Measurements from ENCODE around the gene PRTFDC1.

The PRTFDC1 gene

GRCh38 chr10:24872790-24873182 lies 79.6 kb downstream of the PRTFDC1 start:
- DNase-seq (ENCODE audit: insufficient read length, low spot score) (no peak), FAIRE-seq (no peak)
- TF ChIP-seq POLR2AphosphoS5 (IDR thresholded peaks at IDR 0.05; ENCODE audit: low read depth, low read length) (no peak), TAF1 (IDR thresholded peaks at IDR 0.05; ENCODE audit: low read depth, low read length) (no peak), SPI1 (IDR thresholded peaks at IDR 0.05; ENCODE audit: low read depth, low read length) (no peak), POU2F2 (IDR thresholded peaks at IDR 0.05; ENCODE audit: low read depth, low read length) (no peak), POLR2A (IDR thresholded peaks at IDR 0.05; ENCODE audit: low read depth, low read length) (no peak), PAX5 (IDR thresholded peaks at IDR 0.05; ENCODE audit: insufficient read depth, low read length, severe bottlenecking) (no peak)

- DNase-seq (ENCODE audit: insufficient read length, low spot score) (no peak), FAIRE-seq (no peak)
- TF ChIP-seq PAX5 (IDR thresholded peaks at IDR 0.05; ENCODE audit: insufficient read depth, low read length, severe bottlenecking): no peak
- TF ChIP-seq SPI1 (IDR thresholded peaks at IDR 0.05; ENCODE audit: low read depth, low read length): no peak
- TF ChIP-seq POLR2AphosphoS5 (IDR thresholded peaks at IDR 0.05; ENCODE audit: low read depth, low read length): no peak
- TF ChIP-seq TAF1 (IDR thresholded peaks at IDR 0.05; ENCODE audit: low read depth, low read length): no peak
- no peak for TF ChIP-seq POU2F2 (IDR thresholded peaks at IDR 0.05; ENCODE audit: low read depth, low read length)
- TF ChIP-seq POLR2A (IDR thresholded peaks at IDR 0.05; ENCODE audit: low read depth, low read length): no peak
Measured at GRCh38 chr10:24872049-24872789, 80.2 kb downstream of the PRTFDC1 start.

GRCh38 chr10:24871011-24871935 lies 81.1 kb downstream of the PRTFDC1 start:
- DNase-seq (ENCODE audit: insufficient read length, low spot score) (no peak), FAIRE-seq (no peak)
- TF ChIP-seq POLR2AphosphoS5 (IDR thresholded peaks at IDR 0.05; ENCODE audit: low read depth, low read length) (no peak), SPI1 (IDR thresholded peaks at IDR 0.05; ENCODE audit: low read depth, low read length) (no peak), POLR2A (IDR thresholded peaks at IDR 0.05; ENCODE audit: low read depth, low read length) (no peak), TAF1 (IDR thresholded peaks at IDR 0.05; ENCODE audit: low read depth, low read length) (no peak), PAX5 (IDR thresholded peaks at IDR 0.05; ENCODE audit: insufficient read depth, low read length, severe bottlenecking) (no peak), POU2F2 (IDR thresholded peaks at IDR 0.05; ENCODE audit: low read depth, low read length) (no peak)

- no peak for DNase-seq (ENCODE audit: insufficient read length, low spot score)
- FAIRE-seq: no peak
- TF ChIP-seq PAX5 (IDR thresholded peaks at IDR 0.05; ENCODE audit: insufficient read depth, low read length, severe bottlenecking): no peak
- TF ChIP-seq TAF1 (IDR thresholded peaks at IDR 0.05; ENCODE audit: low read depth, low read length): no peak
- TF ChIP-seq POLR2AphosphoS5 (IDR thresholded peaks at IDR 0.05; ENCODE audit: low read depth, low read length): no peak
- no peak for TF ChIP-seq POLR2A (IDR thresholded peaks at IDR 0.05; ENCODE audit: low read depth, low read length)
- TF ChIP-seq POU2F2 (IDR thresholded peaks at IDR 0.05; ENCODE audit: low read depth, low read length): no peak
- TF ChIP-seq SPI1 (IDR thresholded peaks at IDR 0.05; ENCODE audit: low read depth, low read length): no peak
Measured at GRCh38 chr10:24869354-24870015, 82.9 kb downstream of the PRTFDC1 start.

- FAIRE-seq: no peak
- DNase-seq (ENCODE audit: insufficient read length, low spot score): no peak
- TF ChIP-seq TAF1 (IDR thresholded peaks at IDR 0.05; ENCODE audit: low read depth, low read length) (no peak), POU2F2 (IDR thresholded peaks at IDR 0.05; ENCODE audit: low read depth, low read length) (no peak), POLR2AphosphoS5 (IDR thresholded peaks at IDR 0.05; ENCODE audit: low read depth, low read length) (no peak), PAX5 (IDR thresholded peaks at IDR 0.05; ENCODE audit: insufficient read depth, low read length, severe bottlenecking) (no peak), POLR2A (IDR thresholded peaks at IDR 0.05; ENCODE audit: low read depth, low read length) (no peak)
Measured at GRCh38 chr10:24866604-24867583, 85.5 kb downstream of the PRTFDC1 start.

GRCh38 chr10:24865783-24866182 lies 86.6 kb downstream of the PRTFDC1 start:
- FAIRE-seq (no peak), DNase-seq (ENCODE audit: insufficient read length, low spot score) (no peak)
- no peak for TF ChIP-seq TAF1 (IDR thresholded peaks at IDR 0.05; ENCODE audit: low read depth, low read length)
- TF ChIP-seq POLR2A (IDR thresholded peaks at IDR 0.05; ENCODE audit: low read depth, low read length): no peak
- no peak for TF ChIP-seq POU2F2 (IDR thresholded peaks at IDR 0.05; ENCODE audit: low read depth, low read length)
- no peak for TF ChIP-seq POLR2AphosphoS5 (IDR thresholded peaks at IDR 0.05; ENCODE audit: low read depth, low read length)
- no peak for TF ChIP-seq SPI1 (IDR thresholded peaks at IDR 0.05; ENCODE audit: low read depth, low read length)
- TF ChIP-seq PAX5 (IDR thresholded peaks at IDR 0.05; ENCODE audit: insufficient read depth, low read length, severe bottlenecking): no peak

GRCh38 chr10:24862589-24862988 lies 89.8 kb downstream of the PRTFDC1 start:
- TF ChIP-seq POU2F2 (IDR thresholded peaks at IDR 0.05; ENCODE audit: low read depth, low read length) (no peak), PAX5 (IDR thresholded peaks at IDR 0.05; ENCODE audit: insufficient read depth, low read length, severe bottlenecking) (no peak), POLR2A (IDR thresholded peaks at IDR 0.05; ENCODE audit: low read depth, low read length) (no peak), TAF1 (IDR thresholded peaks at IDR 0.05; ENCODE audit: low read depth, low read length) (no peak), SPI1 (IDR thresholded peaks at IDR 0.05; ENCODE audit: low read depth, low read length) (no peak), POLR2AphosphoS5 (IDR thresholded peaks at IDR 0.05; ENCODE audit: low read depth, low read length) (no peak)
- DNase-seq (ENCODE audit: insufficient read length, low spot score) (no peak), FAIRE-seq (no peak)
